GM19324 (cell line): ENCODE results near the gene PUS10.
"Not testable (repeated sequence)": the region's sequence is repeated elsewhere in the genome, so short reads cannot be mapped to it uniquely, and the experiment has no call there.

ENCODE experiments used
- ATAC-seq: cut with Tn5 transposase; IDR thresholded peaks from one replicate; pipeline ENCODE4 v1.9.1; 2021; ENCODE audit warnings: mild to moderate bottlenecking, moderate library complexity; ENCODE audit not compliant: unreplicated experiment, low FRiP score

Gene PUS10

GRCh38 chr2:60945341-60945740 lies 72.7 kb downstream of the PUS10 start:
- ATAC-seq, result no peak

- no peak for ATAC-seq
Observed at GRCh38 chr2:60939622-60940021, 78.4 kb downstream of the PUS10 start.

GRCh38 chr2:60938301-60938700 lies 79.8 kb downstream of the PUS10 start:
- no peak for ATAC-seq

GRCh38 chr2:60936757-60937156 lies 81.3 kb downstream of the PUS10 start:
- ATAC-seq, result no peak

GRCh38 chr2:60934165-60934722 lies 83.8 kb downstream of the PUS10 start:
- no peak for ATAC-seq

GRCh38 chr2:60932954-60933353 lies 85.1 kb downstream of the PUS10 start:
- ATAC-seq, result no peak

GRCh38 chr2:60932061-60932460 lies 86.0 kb downstream of the PUS10 start:
- ATAC-seq, result not testable (repeated sequence)

GRCh38 chr2:60926741-60927552 lies 91.1 kb downstream of the PUS10 start:
- ATAC-seq, result no peak

GRCh38 chr2:60925994-60926740 lies 91.9 kb downstream of the PUS10 start:
- no peak for ATAC-seq

- no peak for ATAC-seq
Observed at GRCh38 chr2:60907329-60907728, 110.7 kb downstream of the PUS10 start.

- ATAC-seq, result no peak
Observed at GRCh38 chr2:60906395-60906794, 111.7 kb downstream of the PUS10 start.

GRCh38 chr2:60905867-60906266 lies 112.2 kb downstream of the PUS10 start:
- not testable (repeated sequence) for ATAC-seq

GRCh38 chr2:60901296-60901695 lies 116.8 kb downstream of the PUS10 start:
- ATAC-seq, result not testable (repeated sequence)

- ATAC-seq, result no peak
Observed at GRCh38 chr2:60899892-60900249, 118.2 kb downstream of the PUS10 start.

GRCh38 chr2:60899230-60899891 lies 118.7 kb downstream of the PUS10 start:
- ATAC-seq, result peak; percentile 53

GRCh38 chr2:60898567-60898966 lies 119.5 kb downstream of the PUS10 start:
- ATAC-seq, result no peak
